ENCODE measurements around the gene FGF10.

GRCh38 chr5:44356231-44356630 is 33.0 kb downstream of the FGF10 start:
- TF ChIP-seq CTCF (IDR thresholded peaks at IDR 0.05) (no peak), CEBPB (IDR thresholded peaks at IDR 0.05) (no peak), ESRRA (IDR thresholded peaks at IDR 0.05; ENCODE audit: borderline replicate concordance, low read length) (no peak), ATOH8 (CRISPR knock-in tag; IDR thresholded peaks at IDR 0.05; ENCODE audit: low read depth) (no peak), POLR2A (IDR thresholded peaks at IDR 0.05; ENCODE audit: low read length) (no peak)
